GM19328 (cell line): ENCODE measurements around the gene C18orf63.
"Not testable (repeated sequence)": the region's sequence is repeated elsewhere in the genome, so short reads cannot be mapped to it uniquely, and the experiment has no call there.

ENCODE experiments used
- ATAC-seq: cut with Tn5 transposase; IDR thresholded peaks from one replicate; pipeline ENCODE4 v1.9.1; 2021; ENCODE audit warnings: mild to moderate bottlenecking, moderate library complexity; ENCODE audit not compliant: unreplicated experiment

Gene C18orf63

DNA sequence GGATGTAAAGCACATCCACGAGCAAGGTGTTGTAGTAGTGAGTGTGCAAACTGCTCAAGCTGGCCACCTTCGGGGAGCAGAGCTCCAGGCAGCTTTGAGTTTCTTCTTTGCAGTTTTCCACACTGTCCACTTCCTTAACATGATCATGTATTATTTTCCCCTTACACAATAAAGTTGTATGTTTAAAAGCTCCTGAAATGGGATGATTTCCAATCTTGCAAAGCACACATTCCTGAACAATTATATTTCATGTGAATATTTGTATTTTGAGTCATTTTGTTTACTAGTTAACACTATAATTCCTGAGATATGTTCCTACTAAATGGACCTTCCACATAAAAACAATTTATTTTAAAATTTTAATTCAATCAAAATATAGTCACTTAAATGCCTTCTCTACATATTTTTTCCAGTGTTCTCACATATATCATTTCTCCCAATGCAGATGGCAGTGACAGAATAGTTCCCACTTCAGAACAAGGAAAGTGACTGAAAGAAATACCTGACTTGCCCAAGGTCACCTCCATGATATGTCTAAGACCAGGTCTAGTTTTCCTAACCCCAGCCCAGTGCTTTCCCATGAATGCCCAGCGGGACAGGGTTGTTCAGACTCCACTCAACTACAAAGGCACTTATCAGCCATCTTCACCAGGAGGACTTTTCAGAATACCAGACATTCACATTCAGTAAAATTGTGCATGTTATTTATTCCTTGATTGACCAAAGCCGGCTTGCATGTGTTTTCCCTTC is 29.4 kb upstream of the C18orf63 start:
- no peak for ATAC-seq

DNA sequence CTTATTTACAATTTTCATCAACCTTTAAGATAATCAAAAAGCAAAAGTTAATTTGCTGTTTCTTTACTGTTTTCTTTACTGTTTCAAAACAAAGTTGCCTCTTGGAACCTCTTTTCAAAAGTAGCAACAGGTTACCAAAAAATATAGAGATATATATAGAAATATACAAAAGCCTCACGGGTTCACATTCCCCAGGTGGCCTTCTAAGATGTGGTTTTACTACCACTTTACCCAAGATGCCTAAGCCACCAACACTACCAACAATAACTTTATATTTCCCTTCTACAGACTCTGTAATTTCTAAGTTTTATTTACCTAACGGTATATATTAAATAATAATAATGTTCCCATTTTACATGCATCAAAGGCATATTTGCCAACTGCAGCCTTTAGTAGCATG is 28.8 kb upstream of the C18orf63 start:
- ATAC-seq = no peak

DNA sequence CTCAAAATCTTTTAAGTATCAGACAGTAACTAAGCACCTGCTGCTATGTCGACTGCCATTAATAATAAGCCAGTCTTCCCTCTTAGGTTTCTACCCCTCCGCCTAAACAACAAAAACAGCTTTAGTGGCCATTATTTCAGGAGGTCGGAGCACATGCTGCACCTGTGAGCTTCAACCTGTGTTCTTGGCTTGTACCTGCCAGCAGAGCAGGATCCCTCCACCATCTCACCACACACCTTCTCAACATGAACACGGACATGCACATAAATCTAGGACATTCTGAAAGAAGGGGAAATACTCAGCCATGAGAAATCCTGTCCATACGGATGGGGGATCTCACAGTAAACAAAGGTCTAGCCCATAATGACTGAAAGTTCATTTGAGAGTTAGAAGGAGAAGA is 27.6 kb upstream of the C18orf63 start:
- ATAC-seq = no peak

DNA sequence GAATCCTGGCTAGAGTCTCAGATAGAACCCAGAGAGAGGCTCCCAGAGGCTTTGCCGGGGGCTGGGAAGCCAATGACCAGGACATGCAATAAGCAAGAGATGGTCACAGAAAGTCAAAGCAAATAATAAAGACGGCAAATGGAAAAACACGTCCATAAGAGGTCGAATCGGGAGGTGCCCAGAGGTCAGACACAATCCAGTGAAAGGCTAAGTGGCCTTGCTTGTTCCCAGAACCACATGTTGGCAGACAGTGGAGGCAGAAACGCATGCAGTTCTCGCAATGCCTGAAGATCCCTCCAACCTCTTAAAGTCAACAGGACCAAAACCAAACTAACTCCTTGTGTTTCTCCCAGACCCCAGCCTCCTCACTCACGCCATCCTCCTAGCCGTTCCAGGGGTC is 26.9 kb upstream of the C18orf63 start:
- no peak for ATAC-seq

DNA sequence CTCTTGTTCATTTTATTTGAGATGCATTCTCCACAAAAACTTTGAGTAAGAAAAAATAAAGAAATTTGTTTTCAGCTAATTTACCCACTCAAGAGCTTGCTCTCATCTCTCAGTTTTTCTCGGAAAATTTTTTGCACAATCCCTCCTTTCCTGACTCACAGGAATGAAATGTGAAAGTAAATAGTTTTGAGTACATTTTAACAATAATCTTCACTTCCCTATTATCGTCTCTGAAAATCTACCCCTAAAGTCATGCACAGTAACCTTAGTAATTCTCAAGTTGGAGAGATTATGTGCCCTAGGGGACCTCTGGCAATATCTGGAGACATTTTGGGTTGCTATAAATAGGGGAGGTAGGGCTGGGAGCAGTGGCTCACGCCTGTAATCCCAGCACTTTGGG is 26.5 kb upstream of the C18orf63 start:
- ATAC-seq = no peak

DNA sequence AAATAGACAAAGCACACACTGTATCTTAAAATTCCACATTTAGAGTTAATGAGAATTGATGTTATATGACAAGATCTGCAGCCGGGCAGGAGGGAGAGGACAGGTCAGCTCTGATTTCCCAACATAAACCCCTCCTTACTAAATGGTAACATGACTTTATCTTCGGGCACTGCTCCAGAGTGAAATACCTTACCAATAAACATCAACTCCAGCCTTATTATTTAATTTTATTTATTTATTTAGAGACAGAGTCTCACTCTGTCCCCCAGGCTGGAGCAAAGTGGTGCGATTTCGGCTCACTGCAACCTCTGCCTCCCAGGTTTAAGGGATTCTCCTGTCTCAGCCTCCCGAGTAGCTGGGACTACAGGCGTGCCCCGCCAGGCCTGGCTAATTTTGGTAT is 25.6 kb upstream of the C18orf63 start:
- ATAC-seq = no peak

DNA sequence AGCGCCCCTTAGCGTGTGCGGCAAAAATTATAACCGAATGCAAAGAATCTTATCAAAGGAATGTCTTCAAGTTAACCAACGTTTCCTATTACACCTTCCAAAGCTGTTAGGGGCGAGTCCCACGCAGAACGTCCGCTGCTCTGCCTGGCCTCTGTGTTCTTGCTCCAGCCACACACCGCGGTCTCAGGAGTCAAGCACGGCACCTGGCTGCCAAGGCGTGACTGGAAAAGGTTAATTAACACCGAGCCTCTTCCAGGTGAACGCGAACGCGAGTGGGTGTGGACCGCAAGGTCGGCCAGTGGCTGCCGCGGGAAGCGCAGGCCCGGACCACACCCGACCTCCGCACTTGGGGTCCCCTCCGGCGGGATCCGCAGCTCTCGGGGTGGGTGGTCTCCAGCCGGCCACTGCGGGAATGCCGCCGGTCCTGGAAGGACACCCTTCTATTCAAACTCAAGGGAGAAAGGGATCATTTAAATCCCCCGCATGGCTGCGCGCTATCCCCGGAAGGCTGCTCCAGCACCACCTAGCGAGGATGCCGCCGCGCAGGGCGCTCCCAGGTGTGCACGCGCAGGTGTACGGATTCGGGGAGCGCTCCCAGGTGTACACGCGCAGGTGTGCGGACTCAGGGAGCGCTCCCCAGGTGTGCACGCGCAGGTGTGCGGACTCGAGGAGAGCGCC is 24.7 kb upstream of the C18orf63 start:
- no peak for ATAC-seq

DNA sequence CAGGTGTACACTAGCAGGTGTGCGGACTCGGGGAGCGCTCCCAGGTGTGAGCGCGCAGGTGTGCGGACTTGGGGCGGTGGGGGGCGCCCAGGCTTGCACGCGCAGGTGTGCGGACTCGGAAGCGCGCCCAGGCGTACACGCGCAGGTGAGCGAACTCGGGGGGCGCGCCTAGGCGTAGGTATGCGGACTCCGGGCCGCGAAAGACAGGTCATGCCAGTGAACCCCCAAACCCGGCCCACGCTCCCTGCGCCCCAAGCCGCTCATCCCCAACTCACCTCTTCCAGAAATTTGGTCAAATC is 24.2 kb upstream of the C18orf63 start:
- no peak for ATAC-seq

DNA sequence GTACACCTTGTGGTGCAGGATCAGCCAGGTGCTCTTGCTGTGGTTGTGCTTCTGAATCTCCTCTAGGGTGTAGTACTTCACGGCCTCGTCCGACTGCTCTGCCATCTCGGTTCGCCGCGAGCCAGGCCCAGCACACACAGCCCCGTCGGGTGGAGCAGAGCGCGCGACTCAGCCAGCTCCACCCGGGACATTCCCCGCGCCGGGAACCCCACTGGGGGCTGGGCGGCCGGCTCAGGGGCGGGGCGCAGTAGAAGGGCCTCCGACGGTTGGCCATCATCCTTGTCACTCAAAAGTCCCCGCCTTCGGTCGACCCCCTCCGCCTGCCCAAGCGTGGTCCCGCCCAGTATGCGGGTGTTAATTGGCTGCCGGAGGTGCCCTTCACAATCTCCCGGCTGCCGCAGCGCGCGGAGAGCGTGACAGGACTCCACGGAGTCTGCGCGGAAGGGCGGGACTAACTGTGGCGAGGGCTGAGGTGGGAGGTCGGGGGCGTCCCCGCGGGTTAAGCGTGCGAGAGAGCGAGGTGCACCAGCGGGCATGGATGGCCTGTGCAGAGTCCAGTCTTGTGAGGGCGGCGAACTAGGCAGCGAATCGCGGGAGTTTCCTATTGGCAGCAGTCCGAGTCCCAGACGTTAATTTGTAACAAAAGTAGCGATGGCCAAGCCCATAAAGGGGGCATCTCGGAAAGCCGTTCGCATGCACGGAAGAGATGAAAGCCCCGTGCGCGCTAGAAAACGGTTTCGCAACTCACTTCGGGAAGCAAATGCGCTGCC is 23.7 kb upstream of the C18orf63 start, which contains the start of gene CYB5A:
CYB5A (minus strand) TSS at position 193 of the 770 bp plus-strand sequence; CDS start at position 105, 88 bp downstream.
- peak; percentile 100 for ATAC-seq

DNA sequence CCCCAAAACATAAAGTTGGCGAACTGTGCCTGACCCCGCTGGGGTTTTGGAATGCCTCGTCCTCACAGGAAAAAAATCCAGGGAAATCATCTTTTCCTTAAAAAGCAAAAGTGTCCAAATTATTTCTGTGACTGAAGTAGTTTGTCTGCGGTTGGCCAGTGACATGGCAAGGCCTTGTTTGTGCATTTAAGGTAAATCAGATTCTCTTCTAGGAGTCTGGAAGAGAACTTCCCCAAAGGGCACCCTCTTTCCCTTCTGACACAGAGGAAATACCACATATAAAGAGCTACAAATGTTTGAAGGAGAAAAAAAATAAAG is 23.1 kb upstream of the C18orf63 start:
- ATAC-seq = no peak

DNA sequence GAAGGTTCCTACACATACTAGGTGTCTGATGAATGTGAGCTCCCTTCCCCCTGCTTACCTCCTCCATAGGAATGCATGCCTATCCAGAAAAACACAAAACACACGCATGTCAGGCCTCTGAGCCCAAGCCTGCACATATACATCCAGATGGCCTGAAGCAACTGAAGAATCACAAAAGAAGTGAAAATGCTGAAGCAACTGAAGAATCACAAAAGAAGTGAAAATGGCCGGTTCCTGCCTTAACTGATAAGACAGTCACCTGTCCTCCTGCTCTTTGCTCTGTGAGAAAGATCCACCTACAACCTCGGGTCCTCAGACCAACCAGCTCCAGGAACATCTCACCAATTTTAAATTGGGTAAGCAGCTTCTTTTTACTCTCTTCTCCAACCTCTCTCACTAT is 22.7 kb upstream of the C18orf63 start:
- ATAC-seq = not testable (repeated sequence)

DNA sequence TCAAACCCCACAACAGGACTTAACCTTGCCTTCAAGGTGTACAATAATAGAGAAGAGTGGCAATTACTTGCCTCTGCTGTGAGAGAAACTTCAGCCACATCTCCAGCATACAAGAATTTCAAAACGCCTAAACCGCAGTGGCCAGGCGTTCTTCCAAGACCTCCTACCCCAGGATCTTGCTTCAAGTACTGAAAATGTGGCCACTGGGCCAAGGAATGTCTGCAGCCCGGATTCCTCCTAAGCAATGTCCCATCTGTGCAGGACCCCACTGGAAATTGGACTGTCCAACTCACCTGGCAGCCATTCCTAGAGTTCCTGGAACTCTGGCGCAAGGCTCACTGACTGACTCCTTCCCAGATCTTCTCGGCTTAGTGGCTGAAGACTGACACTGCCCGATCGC is 21.1 kb upstream of the C18orf63 start:
- ATAC-seq = no peak

DNA sequence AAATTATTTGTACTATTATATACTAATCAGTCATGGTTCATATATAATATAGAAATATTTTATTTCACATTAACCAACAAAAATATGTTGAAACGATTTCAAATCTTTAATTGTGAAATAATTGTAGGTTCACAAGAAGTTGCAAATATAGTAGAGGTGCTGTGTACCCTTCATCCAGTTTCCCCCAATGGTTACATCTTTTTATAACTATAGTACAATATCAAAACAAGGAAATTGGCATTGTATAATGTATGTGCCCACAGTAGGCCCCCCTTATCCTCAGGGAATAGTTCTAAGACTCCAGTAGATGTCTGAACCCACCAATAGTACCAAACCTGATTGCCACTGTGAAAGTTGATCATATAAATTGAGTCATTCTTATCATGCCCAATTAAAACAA is 16.5 kb upstream of the C18orf63 start:
- no peak for ATAC-seq

DNA sequence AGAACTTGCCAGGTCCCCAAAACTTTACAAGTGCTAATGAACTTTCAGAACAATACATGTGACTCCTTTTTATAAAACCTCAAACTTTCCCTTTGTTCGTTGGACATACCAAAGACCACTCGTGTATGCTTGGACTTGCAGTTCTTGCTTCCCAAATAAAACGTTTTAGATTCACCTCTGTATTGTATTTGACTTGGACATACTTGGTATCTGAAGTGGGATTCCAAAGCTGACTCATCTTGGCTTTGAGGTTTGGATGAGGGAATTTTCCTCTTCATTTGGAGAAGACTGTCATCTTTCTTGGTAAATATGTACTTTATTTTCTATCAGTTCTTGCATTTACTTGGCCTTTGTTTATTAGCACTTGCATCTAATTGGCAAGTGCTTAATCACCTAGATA is 15.9 kb upstream of the C18orf63 start:
- ATAC-seq = no peak

DNA sequence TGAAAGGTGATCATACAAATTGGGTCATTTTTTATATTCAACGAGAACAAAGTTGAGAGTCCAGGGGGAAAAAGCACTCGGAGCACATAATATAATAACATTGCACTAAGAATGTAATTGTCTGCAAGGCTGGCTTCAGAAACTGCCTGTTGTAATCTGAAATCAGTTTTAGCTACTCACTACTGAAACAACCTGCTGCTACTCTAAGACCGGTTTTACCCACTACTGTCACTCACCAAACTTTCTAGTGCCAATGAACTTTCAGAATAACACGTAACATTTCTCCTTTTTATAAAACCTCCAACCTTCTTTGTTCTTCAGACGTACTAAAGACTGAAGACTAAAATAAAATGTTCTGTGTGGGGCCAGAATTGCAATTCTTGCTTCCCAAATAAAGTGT is 12.3 kb upstream of the C18orf63 start:
- no peak for ATAC-seq

DNA sequence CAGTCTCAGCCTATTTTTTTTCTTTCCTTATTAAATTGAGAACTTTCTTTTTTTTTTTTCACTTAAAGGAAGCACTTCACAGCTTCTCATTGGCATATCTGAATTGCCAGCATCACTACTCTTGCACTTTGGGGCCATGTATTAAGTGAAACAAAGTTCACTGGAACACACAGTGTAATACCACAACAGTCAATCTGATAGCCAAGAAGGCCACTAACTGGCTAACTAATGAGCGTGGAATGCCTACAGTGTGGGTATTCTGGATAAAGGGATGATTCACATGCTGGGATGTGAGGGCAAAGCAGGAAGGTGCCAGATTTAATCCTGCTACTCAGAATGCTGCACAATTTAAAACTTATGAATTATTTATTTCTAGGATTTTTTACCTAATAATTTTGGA is 11.7 kb upstream of the C18orf63 start:
- ATAC-seq = no peak

DNA sequence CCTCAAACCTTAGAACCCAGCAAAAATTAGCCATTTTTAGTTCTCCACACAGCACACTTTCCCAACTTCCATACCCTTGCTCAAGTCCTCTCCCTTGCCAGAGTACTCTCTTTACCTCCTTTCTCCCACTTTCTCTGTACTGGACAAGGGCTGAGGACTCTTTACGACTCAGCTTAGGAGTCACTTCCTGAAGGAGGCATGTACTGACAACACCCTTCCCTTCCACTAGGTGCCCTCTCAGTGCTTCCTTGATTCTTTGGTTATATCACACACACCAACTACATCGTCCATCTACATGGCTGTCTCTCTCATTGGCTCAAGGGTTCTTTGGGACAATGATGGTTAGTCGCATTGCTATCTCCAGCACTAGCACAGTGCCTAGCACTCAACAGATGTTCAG is 5.2 kb upstream of the C18orf63 start:
- ATAC-seq = no peak

DNA sequence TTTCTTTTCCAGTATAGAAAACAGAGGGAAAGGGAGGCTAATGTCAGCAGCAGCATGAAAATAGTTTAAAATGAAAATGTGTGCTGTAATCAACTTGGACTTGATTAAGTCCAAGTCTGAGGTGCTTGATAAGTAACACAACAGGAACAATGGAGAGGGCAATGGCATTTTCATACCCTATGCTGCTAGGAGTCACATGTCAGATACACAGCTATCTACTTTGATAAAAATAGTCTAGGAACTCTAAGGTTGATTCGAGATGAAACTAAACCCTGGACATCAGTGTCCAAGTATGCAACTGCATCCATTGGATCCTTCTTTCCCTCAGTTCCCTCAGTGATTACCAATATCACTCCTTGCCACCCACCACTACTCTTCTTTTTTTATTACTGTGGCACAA is 4.6 kb upstream of the C18orf63 start:
- ATAC-seq = no peak

DNA sequence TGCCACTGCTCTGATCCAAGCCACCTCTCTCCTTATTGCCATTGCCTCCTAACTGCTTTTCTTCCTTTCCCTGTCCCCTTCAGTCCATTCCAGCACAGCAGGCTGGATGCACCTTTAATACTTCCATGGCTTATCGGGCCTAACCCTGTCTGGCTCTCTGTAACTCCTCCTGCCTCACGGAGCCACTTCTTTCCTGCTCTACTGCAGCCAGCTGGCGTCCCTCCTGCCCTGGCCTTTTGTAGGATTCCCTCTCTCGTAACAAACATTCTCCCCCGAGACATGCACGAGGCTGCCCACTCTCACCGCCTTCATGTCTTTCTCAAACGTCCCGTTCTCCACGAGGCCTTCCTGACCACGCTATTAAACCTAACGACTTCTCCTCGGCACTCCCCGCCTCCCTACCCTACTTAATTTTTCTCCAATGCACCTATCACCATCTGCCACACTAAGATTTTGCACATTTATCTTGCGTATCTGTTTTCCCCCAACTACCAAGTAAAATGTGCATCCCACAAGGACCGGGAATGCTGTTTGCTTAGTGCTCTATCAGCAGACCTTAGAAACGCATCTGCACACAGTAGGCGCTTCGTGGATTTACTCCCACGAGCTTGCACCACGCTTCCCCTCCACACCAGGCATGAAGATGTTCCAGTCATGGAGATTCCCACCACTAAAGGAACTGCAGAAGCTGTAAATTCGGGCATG is 728 bp upstream of the C18orf63 start:
- ATAC-seq = no peak

DNA sequence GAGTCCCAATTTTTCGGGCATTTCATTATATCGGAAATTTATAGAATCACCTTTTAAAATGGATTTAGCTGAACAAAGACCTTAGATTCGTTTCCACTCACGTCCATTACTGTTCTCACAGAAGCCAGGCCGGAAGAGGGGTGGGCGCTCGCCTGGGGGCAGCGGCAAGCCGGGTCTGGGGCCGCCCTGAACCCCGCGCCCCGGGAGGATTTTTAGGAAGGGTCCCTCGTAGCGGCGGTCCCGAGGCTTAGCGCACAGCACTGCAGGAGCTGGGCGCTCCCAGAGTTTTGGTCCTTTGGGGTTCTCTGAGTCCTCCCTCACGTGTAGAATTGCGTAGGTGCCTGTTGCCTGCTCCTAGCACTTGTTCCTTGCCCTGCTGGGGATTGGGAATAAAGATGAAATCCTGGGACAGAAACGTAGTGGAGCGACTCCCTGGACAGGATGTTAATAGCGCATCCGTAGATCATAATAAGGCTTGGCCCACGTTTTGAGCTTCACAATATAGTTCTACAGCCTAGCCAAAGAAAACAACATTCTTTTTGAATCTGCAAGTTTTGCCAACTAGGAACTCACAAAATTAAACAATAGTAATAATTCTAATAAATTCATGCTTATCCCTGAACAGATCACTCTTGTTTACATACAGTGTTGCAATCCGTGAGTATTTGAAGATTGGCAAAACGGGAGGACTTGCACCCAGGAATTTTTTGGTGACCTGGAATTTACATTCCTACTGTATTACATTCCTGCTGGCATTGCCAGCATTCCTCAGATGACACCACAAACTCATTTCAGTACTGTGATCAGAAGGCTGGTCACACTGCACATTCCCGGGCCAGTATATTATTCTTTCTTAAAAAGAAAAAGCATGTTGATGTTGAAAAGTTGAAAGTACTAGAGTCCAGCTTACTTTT is 875 bp downstream of the C18orf63 start:
- no peak for ATAC-seq

DNA sequence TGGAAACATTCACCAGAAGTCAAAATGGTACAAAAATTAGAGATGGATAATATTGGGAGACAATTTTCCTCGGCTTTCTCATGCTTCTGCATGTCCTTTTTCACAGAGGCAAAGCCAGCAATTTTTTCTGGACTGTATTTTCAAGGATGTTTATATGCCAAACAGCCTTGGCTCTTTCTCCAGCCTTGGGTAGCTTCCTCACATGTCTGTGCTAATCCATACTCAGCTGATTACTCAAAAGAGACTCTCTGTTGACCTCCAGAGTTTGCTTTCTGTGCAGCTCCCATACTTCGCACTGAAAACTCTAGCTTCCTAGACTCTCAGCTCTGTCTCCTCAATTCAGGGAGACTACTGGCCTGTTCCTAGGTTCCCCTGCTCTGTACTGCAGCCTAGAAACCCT is 10.6 kb downstream of the C18orf63 start:
- no peak for ATAC-seq
